Activated CD4-positive, CD25-positive, alpha-beta regulatory T cell treated with anti-CD3 and anti-CD28 coated beads, Interleukin-2, amount 50 U/mL, for 72 hours (primary cell): ENCODE data around the gene SUMO2.
"Not testable (repeated sequence)": the region's sequence is repeated elsewhere in the genome, so short reads cannot be mapped to it uniquely, and the experiment has no call there.

Experiments
- DNase-seq: peaks from one replicate; pipeline ENCODE4 v3.0.0; 2021

The SUMO2 gene

DNA sequence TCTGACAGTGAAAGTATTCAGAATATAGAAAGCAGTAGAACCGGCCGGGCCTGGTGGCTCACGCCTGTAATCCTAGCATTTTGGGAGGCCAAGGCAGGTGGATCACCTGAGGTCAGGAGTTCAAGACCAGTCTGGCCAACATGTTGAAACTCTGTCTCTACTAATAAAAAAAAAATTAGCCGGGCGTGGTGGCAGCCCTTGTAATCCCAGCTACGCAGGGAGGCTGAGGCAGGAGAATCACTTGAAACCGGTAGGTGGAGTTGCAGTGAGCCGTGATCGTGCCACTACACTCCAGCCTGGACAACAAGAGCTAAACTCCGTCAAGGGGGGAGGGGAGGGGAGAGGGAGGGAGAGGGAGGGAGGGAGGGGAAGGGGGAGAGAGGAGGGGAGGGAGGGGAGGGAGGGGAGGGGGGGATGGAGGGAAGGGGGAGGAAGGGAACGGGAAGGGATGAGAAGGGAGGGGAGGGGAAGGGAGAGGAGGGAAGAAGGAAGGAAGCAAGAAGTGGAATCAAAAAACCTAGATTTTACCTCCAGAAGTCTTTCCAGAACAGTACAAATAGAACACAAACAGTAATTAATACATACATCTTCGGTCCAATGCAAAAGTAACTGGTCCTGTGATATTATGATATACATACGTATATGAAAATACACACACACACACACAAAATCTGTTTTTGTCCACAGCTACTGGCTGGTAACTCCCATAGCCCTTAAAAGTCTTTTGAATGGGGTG lies 40.4 kb downstream of the SUMO2 start:
- DNase-seq = no peak

DNA sequence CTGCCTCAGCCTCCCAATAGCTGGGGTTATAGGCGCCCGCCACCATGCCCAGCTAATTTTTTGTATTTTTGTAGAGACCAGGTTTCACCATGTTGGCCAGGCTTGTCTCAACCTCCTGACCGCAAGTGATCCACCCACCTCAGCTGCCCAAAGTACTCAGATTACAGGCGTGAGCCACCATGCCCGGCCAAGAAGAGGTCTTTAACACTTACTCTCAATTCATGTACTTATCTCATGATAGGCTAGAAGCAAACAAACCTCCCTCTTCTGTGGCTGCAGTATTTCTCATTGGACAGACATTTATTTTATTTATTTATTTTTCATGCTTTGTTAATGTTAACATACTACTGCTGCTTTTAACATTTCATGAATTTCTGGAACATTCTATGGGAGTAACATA lies 44.2 kb downstream of the SUMO2 start:
- DNase-seq = no peak

DNA sequence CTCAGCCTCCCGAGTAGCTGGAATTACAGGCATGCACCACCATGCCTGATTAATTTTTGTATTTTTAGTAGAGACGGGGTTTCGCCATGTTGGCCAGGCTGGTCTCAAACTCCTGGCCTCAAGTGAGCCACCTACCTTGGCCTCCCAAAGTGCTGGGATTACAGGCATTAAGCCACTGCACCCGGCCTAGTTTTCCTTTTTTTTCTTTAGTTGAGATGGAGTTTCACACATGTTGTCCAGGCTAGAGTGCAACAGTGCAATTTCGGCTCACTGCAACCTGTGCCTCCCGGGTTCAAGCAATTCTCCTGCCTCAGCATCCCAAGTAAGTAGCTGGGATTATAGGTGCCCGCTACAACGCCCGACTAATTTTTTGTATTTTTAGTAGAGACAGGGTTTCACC lies 45.0 kb downstream of the SUMO2 start:
- not testable (repeated sequence) for DNase-seq

- no peak for DNase-seq
These were observed 46.8 kb downstream of the SUMO2 start for GRCh38 chr17:75135946-75136345.

- DNase-seq = no peak
These were observed 47.3 kb downstream of the SUMO2 start for GRCh38 chr17:75135452-75135851.

DNA sequence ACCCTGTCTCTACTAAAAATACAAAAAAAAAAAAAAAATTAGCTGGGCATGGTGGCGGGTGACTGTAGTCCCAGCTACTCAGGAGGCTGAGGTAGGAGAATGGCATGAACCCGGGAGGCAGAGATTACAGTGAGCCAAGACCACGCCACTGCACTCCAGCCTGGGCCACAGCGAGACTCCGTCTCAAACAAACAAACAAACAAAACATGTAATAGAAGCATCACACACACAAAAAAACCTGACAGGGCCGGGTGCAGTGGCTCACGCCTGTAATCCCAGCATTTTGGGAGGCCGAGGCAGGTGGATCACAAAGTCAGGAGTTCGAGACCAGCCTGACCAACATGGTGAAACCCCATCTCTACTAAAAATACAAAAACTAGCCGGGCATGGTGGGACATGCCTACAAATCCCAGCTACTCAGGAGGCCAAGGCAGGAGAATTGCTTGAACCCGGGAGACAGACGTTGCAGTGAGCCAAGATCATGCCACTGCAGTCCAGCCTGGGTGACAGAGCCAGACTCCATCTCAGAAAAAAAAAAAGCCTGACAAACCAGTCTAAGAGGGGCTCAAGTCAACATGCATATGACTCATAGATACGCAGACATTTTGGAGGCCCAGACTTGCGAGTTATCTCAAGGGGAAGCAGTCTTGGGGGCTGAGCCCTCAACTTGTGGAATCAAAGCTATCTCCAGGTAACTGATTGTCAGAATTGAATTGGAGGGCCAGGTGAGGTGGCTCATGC lies 49.0 kb downstream of the SUMO2 start:
- DNase-seq = not testable (repeated sequence)

- no peak for DNase-seq
These were observed 49.8 kb downstream of the SUMO2 start for GRCh38 chr17:75133001-75133400.

GRCh38 chr17:75132018-75133000 lies 50.5 kb downstream of the SUMO2 start:
- DNase-seq = not testable (repeated sequence)

DNA sequence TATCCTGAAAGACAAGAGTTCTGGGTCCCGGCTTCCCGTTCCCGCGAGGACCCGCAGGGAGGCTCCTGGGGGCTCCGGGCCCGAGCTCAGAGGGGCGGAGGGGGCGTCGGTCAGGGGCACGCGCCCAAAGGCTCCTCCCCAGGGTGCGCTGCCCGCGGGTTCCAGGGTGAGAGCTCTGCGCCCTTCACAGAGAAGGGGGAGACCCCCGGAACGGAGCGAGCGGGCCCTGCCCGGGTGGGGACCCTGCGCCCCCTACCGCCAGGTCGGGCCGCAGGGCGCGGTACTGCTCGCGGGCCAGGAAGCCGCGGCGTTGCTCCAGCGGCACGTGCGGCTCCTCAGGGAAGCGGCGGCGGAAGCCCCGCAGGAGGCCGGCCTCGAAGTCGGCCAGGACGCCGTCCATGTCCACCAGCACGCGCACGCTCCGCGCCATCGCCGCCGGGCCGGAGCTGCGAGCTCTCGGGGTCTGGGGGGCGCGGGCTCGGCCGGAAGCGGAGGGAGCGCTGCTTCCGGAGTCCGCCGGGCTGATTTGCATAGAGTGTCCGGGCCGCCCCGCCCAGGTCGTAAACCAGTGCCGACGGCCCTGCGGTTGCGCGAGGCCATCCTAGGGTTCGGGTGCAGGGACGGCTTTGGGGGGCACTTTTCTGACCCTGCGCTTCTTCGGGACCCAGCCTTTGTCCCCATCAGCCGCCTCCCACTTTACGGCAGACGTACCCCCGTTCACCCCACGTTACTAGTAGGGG lies 51.3 kb downstream of the SUMO2 start, which contains the start of gene NT5C:
Gene NT5C, minus strand, starts transcription at position 465 of the 740 bp plus-strand sequence. Its CDS starts 35 bp downstream, at position 430.
- DNase-seq = peak; percentile 79

DNA sequence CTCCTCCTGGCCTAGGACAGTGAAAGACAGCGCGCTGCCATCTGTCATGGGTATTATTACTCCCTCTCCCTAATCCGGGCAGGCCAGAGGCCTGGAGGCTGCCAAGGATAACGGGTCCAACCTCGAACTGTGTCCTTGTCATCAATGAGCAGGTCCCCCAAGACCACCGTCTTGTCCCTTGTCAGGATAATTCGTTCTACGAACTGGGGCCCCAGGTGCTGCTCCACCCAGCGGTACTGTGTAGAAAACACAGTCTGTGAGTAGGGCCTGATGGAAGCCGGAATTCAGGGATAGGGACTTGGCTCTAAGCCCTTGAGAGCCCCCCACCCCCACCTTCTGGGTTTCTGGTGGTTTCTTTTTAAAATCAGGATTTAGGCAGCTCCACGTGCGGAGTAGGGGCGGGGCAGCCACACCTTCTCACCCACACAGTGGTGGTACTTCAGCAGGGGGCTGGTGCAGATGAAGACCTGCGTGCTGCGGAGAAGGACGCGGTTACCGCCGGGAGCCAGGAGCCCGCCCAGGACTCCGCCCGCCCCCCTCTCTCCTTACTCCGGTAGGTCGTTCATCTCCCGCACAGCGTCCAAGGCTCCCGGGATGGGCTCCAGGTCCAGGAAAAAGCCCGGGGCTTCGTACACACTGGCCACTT lies 52.0 kb downstream of the SUMO2 start:
- no peak for DNase-seq

DNA sequence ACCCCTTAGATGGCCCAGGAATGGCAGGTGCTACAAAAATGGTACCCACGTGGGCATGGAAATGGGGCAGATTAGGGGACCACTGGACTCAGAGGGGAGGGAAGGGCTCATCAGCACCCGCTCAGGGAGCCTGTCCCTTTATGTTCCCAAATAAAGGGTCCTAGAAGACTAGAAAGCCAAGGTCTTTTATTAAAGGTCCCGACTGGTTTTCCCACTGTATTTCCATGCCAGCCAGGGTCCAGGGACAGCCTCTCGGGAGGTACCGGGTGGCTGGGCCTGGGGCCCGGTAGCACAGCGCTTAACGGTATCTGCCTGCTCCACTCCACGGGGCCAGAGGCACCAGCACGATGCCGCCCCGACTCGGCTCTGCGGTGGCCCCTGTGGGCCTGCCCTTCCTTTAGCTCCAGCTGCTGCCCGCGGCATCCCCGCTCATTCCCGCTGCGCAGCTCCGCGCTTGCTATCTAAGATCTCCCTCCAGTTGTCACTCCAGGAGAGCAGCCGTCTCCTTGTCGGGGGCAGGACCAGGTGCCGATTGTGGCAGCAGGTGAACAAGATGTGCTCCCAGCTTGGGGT lies 52.6 kb downstream of the SUMO2 start:
- DNase-seq = no peak

DNA sequence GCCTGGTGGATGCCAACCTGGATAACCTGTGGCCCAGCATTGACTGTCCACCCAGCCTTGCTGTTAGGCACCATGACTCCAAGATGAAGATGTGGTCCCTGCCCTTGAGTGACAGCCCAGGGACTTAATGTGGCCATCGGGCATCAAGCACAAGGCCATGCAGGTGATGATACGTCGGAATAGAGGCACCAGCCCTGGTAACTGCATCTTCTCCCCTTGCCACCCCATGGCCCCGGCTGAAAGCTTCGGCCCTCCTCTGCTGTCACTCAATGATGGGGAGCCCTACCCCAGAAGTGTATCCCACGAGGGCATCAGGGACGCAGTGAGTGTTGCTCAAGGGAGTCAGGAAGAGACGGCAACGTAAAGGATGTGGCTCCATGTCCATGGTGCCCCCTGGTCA lies 53.2 kb downstream of the SUMO2 start:
- DNase-seq = no peak

DNA sequence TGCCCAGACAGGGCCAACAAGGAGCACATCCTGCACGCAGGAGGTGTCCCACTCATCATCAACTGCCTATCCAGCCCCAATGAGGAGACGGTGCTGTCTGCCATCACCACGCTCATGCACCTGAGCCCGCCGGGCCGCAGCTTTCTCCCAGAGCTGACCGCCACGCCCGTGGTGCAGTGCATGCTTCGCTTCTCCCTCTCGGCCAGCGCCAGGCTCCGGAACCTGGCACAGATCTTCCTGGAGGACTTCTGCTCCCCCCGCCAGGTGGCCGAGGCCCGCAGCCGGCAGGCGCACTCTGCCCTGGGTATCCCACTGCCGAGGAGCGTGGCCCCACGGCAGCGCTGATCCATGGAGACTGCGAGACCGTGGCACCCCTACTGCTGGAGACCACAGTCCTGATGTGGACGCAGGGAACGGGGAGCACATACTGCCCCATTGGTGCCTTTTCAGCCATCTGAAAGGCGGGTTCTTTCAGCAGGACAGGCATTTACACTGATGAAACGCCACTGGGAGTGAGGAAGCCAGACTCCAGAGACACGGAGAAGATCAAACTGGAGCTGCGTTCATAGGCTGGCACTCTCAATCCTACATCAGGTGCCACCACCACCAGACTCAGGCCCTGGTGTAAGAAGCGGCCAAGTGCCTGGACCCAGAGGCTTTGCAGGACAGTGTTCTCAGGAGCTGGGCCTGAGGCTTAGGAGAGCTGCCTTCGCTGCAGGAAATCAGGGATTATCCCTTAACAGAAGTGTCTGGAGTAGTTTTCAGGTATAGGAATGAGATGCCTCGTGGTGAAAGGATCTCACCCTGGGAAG lies 53.9 kb downstream of the SUMO2 start:
- no peak for DNase-seq

DNA sequence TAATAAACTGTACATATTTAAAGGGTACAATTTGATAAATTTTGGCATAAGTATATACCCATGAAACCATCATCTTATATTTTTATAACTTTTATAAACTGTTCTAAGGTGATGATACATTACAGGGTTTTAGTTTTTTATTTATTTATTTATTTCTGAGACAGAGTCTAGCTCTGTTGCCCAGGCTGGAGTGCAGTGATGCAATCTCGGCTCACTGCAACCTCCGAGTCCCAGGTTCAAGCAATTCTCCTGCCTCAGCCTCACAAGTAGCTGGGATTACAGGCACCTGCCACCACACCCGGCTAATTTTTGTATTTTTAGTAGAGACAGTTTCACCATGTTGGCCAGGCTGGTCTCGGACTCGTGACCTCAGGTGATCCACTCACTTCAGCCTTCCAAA lies 54.8 kb downstream of the SUMO2 start:
- DNase-seq = not testable (repeated sequence)

DNA sequence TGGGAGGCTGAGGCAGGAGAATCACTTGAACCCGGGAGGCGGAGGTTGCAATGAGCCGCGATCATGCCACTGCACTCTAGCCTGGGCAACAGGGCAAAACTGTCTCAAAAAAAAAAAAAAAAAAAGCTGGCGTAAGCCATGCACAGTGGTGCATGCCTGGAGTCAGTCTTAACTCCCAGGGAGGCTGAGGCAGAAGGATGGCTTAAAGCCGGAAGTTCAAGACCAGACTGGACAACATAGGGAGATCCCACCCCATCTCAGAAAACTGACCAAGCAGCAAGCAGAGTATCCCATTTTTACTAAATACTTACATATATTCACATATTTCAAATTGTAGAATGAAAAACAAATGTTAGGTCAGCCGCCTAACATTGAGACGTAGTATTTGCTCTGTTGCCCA lies 55.8 kb downstream of the SUMO2 start:
- no peak for DNase-seq

- no peak for DNase-seq
These were observed 56.8 kb downstream of the SUMO2 start for GRCh38 chr17:75125984-75126383.

GRCh38 chr17:75124819-75125162 lies 58.0 kb downstream of the SUMO2 start:
- no peak for DNase-seq

- peak; percentile 70 for DNase-seq
These were observed 58.5 kb downstream of the SUMO2 start for GRCh38 chr17:75124041-75124818.

DNA sequence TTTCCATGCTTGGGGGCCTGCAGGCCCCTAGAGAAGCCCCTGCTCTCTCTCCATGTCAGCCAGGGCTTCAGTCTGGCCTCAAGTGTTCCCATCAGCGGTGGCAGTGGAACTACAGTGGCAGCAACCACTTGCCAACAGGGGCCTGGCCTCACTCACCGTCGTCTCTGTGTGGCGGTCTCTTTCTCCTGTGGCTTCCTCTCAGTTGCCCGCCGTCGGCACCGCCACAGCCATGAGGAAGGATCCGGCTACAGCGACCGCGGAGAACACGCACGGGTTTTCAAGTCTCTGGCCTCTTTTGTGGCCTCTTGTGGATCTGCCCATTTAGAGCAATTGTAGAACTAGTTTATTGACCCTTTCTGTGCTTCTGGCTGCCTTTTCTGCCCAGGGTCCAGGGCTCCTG lies 64.5 kb downstream of the SUMO2 start:
- DNase-seq = no peak

DNA sequence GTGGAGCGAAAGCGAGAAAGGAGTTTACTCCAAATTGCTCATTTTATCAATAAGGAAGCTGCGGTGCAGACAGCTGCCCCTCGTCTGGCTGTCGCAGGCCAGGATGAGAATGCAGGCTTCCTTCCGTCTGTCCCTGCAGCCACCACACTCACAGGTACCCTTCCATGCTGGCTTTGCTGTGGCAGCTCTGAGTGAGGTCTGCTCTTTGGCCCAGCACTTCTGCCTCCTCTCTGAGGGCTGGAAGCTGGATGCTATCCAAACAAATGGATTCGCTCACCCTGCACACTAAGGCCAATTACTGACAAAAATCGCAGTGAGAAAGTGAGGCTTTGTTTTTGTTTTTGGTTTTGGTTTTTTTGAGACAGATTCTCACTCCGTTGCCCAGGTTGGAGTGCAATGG lies 66.0 kb downstream of the SUMO2 start:
- DNase-seq = no peak
